GM21360 (cell line): ENCODE data around the gene F13A1.
"Not testable (repeated sequence)": the region's sequence is repeated elsewhere in the genome, so short reads cannot be mapped to it uniquely, and the experiment has no call there.

Experiments
- ATAC-seq: cut with Tn5 transposase; IDR thresholded peaks from one replicate; pipeline ENCODE4 v1.9.1; 2021; ENCODE audit warnings: mild to moderate bottlenecking, moderate library complexity; ENCODE audit not compliant: unreplicated experiment

F13A1 gene

DNA sequence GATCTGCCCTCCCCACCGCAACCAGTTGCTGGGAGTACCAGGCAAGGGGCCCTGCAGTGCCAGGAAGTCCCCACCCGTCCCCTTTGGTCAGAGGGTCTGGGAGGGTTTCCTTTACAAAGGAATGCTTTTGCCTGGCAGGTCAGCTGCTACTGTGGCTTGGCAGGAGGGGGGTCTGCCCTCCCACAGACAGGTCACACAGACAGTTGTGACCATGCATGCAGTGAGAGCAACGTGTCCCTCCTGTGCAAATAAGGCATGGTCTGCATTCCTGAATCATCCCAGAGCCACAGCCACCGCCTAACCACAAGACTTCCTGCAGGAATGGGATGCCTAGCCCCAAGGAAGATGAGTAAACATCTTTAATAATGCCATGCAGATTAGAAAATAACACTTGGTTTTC is 439 bp upstream of the F13A1 start:
- ATAC-seq, result no peak

- no peak for ATAC-seq
Observed at GRCh38 chr6:6317825-6318733, 2.4 kb downstream of the F13A1 start.

GRCh38 chr6:6317386-6317785 is 3.1 kb downstream of the F13A1 start:
- ATAC-seq, result no peak

DNA sequence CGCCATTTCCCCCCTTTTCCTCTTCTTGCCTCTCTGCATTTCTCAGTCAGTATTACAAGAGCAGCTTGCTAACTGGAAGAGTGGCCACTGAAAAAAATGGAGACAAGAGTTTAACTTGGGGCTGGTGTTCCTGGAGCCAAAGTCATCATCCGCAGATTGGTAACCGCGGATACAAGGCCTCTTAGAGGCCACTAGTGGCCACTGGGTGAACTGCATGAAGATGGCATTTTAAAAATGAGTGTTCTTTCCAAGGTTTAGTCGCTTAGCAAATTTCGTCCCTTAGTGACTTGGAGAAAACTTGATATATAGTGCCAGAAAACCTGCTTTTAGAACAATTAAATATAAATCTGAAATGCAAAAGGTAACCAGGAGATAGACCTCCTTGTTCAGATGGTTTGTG is 4.8 kb downstream of the F13A1 start:
- ATAC-seq, result no peak

- ATAC-seq, result no peak
Observed at GRCh38 chr6:6314596-6314995, 5.9 kb downstream of the F13A1 start.

DNA sequence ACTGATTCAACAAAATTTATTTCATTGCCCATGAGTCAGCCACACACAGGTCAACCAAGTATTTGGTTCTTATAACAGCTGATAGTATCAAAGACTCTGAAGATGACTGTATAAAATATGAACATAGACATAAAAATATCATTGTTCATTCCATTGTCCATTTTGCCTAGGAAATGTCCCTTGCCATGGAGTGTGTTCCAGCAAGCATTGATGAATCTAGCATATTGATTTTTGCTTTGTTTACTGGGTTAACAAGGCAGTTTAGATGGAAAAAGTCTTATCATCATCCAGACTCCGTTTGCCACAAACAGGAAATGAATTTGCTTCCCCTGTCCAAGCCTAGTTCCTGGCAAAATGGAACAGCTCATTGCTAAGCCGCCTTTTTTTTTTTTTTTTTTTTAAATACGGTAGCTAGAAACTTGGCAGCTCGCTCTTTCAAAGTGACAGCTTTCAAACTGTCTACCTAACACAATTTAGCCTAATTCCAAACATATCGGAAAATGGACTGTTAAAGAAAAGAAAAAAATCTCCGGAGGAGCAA is 7.5 kb downstream of the F13A1 start:
- no peak for ATAC-seq

DNA sequence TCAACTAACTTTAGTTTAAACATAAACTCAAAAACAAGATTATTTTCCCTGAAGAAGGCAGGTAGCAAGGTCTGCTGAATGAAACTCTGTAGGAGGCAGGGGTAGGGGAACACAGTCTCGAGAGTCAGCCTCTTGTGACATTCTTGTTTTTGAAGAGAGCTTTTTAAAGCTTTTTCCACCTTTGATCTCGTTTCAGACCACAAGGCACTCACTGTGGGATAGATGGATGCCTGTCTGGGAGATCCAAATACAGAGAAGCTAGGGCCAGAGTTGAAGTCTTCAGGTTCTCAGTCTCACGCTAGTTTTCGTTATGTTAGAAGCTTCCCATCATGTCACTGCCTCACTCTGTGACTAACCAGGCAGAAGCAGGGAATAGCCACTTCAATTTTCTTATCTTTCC is 14.9 kb downstream of the F13A1 start:
- ATAC-seq, result no peak

GRCh38 chr6:6300383-6300782 is 20.1 kb downstream of the F13A1 start:
- ATAC-seq, result not testable (repeated sequence)

DNA sequence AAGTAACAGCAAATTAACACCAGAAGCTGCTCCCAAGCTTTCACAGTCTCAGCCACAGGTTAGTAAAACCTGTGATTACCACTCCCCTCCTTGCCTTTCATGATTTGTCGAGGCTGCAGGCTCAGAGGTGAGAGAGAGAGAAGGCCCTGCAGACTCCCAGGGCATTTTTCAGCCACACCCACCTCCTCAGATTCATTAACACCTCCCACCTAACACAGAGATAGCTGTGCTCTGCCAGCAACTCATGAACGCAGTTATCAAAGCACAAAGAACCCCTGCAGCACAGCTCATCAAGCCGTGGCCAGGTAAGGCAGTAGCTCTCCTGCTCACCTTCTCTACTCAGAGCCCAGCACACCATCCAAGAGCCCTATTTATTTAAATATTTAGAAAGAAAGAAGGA is 27.1 kb downstream of the F13A1 start:
- no peak for ATAC-seq

GRCh38 chr6:6287415-6287814 is 33.0 kb downstream of the F13A1 start:
- ATAC-seq, result no peak

GRCh38 chr6:6285679-6286078 is 34.8 kb downstream of the F13A1 start:
- no peak for ATAC-seq

DNA sequence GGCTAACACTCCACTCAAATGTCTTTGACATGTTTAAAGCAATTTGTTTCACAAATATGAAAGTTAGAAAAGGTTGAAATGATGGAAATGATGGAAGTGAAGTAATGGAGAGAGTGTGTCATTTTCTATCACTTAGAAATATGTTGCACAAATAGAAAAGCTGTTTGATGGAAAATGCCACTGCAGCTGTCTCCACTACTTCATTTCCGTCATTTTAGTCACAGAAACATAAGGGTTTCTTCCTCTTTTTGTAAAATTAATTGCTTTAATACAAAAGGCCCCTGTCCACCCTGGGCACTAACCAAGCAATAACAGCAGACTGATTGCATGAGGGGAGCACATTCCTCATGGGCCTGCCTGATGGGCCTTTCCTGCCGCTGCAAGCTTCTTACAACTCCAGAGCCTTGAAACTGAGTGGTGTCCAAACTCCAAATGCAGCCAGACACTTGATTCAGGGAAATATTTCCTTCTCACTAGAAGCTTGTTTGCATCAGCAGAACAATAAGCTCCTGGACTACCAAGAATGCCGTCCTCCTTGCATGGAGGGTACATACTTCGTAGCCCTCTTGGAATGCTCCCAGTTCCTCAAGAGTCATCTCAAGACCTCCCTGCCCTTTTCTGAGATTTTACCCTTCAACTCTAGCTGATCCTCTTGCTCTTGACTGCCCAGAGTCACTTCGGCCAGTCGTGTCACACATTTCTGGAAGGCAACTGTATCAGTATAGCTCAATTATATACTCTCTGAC is 36.1 kb downstream of the F13A1 start:
- ATAC-seq, result no peak

GRCh38 chr6:6283746-6284145 is 36.7 kb downstream of the F13A1 start:
- no peak for ATAC-seq

GRCh38 chr6:6282716-6283115 is 37.7 kb downstream of the F13A1 start:
- no peak for ATAC-seq

GRCh38 chr6:6277413-6277812 is 43.0 kb downstream of the F13A1 start:
- ATAC-seq, result no peak

DNA sequence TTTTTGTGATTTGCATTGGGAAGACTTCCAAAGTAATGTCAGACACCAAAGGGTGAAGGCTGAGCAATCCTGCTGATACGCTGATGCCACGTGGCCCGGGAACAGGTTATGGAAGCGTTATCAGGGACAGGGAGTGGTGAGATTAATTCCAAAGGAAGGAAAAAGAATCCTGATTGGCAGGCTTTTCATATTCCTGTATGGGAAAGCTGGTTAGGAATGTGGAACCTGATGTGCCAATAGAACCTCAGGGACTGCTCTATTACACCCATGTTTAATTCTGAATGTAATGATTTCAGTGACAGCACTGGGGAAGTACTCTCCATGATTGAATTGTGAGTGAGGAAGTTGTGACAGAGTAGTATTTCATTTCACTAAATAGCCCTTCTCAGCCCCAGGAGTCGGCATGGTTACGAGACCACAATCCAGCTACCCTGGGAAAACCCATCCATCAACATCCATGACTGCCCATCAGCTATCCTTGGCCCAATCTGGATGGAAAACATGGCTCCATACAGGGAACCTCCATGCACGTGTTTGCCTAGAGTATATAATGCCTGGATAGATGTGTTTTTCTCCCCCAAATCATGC is 49.4 kb downstream of the F13A1 start:
- ATAC-seq, result no peak

GRCh38 chr6:6260196-6260722 is 60.2 kb downstream of the F13A1 start:
- no peak for ATAC-seq

DNA sequence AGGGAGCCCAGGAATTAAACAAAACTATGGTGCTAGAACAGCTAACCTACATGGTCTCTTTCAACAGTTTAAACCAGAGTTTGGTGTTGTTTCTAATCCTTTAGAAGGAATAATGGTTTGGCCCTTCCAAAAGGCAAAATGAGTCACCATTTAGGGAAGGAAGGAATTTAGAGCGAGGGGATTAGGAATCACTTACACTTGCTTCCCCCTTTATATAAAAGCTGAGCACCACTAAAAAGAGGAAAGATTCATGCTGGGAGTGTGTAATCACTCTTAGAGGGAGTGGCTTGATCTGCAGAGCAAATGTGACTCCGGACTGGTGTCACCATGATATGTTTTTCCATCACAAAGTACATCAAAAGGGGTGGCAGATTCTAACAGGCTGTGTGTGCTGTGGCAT is 63.6 kb downstream of the F13A1 start:
- ATAC-seq, result no peak

DNA sequence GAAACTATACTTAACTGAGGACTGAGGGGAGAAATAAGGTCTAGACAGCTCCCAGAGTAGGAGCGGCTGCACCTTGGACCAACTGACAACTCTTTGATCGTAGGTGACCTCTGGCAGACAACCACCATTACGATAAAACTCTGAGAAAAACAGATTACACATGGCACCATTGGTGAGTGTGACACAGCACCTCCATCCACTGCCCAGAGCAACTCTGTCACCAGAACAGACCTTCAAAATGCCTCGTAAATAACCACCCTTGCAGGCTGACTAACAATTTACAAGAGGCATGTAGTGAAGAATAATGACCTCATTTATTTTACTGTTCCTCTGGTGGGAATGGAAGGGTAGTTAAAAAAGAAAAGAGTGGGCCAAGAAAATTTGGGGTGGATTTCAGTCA is 64.2 kb downstream of the F13A1 start:
- no peak for ATAC-seq

- no peak for ATAC-seq
Observed at GRCh38 chr6:6251555-6252280, 68.7 kb downstream of the F13A1 start.

- no peak for ATAC-seq
Observed at GRCh38 chr6:6248651-6249050, 71.8 kb downstream of the F13A1 start.
